ENCODE data around the gene HOMER2.
"Not testable (repeated sequence)": the region's sequence is repeated elsewhere in the genome, so short reads cannot be mapped to it uniquely, and the experiment has no call there.

HOMER2 gene

GRCh38 chr15:82952158-82953081, at the start of gene HOMER2:
Gene HOMER2 (minus strand): TSS chr15:82952720. CDS start chr15:82952535, 185 bp downstream.
- Mint-ChIP-seq H3K27me3 (peaks cover 3% of the 10 kb centered on the region), H3K27ac (no peak within 1 kb of the TSS), H3K4me1 (no peaks in the 10 kb centered on the region), H3K4me3 (peak within 1 kb of the TSS; percentile 63), H3K36me3 (no peaks in the 10 kb centered on the region), H3K9me3 (no peaks in the 10 kb centered on the region)
- DNase-seq (ENCODE audit: low spot score in 2 of 2) (peak in 1 of 2 donors; percentile 18), ATAC-seq (ENCODE audit: low read depth) (peak; percentile 80)

- H3K9me3 Mint-ChIP-seq; H3K36me3 Mint-ChIP-seq; ATAC-seq (ENCODE audit: low read depth): not testable (repeated sequence)
Measured at GRCh38 chr15:83000672-83001031, 48.1 kb upstream of the HOMER2 start.

GRCh38 chr15:82999905-83000671, 47.6 kb upstream of the HOMER2 start:
- Mint-ChIP-seq H3K27me3 (no peaks in the 10 kb centered on the region), H3K27ac (peak overlapping the region; percentile 62), H3K36me3 (no peaks in the 10 kb centered on the region), H3K4me1 (peaks cover 6% of the 10 kb centered on the region), H3K9me3 (no peaks in the 10 kb centered on the region), H3K4me3 (peak overlapping the region; percentile 63)
- ATAC-seq (ENCODE audit: low read depth) = peak; percentile 80
- DNase-seq (ENCODE audit: low spot score in 2 of 2) = peak; percentile 27 to 36

More at GRCh38 chr15:83000672-83001031, 48.1 kb upstream of the HOMER2 start:
- not testable (repeated sequence) for H3K4me3 Mint-ChIP-seq; H3K4me1 Mint-ChIP-seq; H3K27me3 Mint-ChIP-seq; DNase-seq (ENCODE audit: low spot score in 2 of 2)
- H3K27ac Mint-ChIP-seq = peak overlapping the region; percentile 62

- no peak overlapping the region for H3K27ac Mint-ChIP-seq
Measured at GRCh38 chr15:82999426-82999825, 46.9 kb upstream of the HOMER2 start.

GRCh38 chr15:82995938-82996337, 43.4 kb upstream of the HOMER2 start:
- no peaks in the 10 kb centered on the region for H3K27me3 Mint-ChIP-seq
- peaks cover 2% of the 10 kb centered on the region for H3K36me3 Mint-ChIP-seq
- H3K4me3 Mint-ChIP-seq = no peak overlapping the region
- H3K4me1 Mint-ChIP-seq = peaks cover 6% of the 10 kb centered on the region
- DNase-seq (ENCODE audit: low spot score in 2 of 2) = no peak
- no peak overlapping the region for H3K27ac Mint-ChIP-seq
- no peaks in the 10 kb centered on the region for H3K9me3 Mint-ChIP-seq
- ATAC-seq (ENCODE audit: low read depth) = no peak

More at GRCh38 chr15:82999426-82999825, 46.9 kb upstream of the HOMER2 start:
- DNase-seq (ENCODE audit: low spot score in 2 of 2) (no peak), ATAC-seq (ENCODE audit: low read depth) (no peak)
- H3K36me3 Mint-ChIP-seq = no peaks in the 10 kb centered on the region
- H3K9me3 Mint-ChIP-seq = no peaks in the 10 kb centered on the region
- peaks cover 6% of the 10 kb centered on the region for H3K4me1 Mint-ChIP-seq
- no peaks in the 10 kb centered on the region for H3K27me3 Mint-ChIP-seq
- H3K4me3 Mint-ChIP-seq = no peak overlapping the region

- Mint-ChIP-seq H3K27ac (no peak overlapping the region), H3K9me3 (no peaks in the 10 kb centered on the region), H3K4me3 (no peak overlapping the region), H3K27me3 (no peaks in the 10 kb centered on the region), H3K36me3 (peaks cover 6% of the 10 kb centered on the region), H3K4me1 (peaks cover 3% of the 10 kb centered on the region)
- ATAC-seq (ENCODE audit: low read depth) (no peak), DNase-seq (ENCODE audit: low spot score in 2 of 2) (no peak)
Measured at GRCh38 chr15:82995076-82995475, 42.6 kb upstream of the HOMER2 start.

GRCh38 chr15:82993144-82993543, 40.6 kb upstream of the HOMER2 start:
- H3K36me3 Mint-ChIP-seq = peaks cover 8% of the 10 kb centered on the region
- DNase-seq (ENCODE audit: low spot score in 2 of 2) = no peak
- H3K4me3 Mint-ChIP-seq = no peak overlapping the region
- no peak for ATAC-seq (ENCODE audit: low read depth)
- H3K9me3 Mint-ChIP-seq = no peaks in the 10 kb centered on the region
- H3K27ac Mint-ChIP-seq = no peak overlapping the region
- no peaks in the 10 kb centered on the region for H3K4me1 Mint-ChIP-seq
- no peaks in the 10 kb centered on the region for H3K27me3 Mint-ChIP-seq

- H3K27ac Mint-ChIP-seq = no peak overlapping the region
- no peak overlapping the region for H3K4me3 Mint-ChIP-seq
- no peaks in the 10 kb centered on the region for H3K9me3 Mint-ChIP-seq
- peaks cover 9% of the 10 kb centered on the region for H3K36me3 Mint-ChIP-seq
- no peaks in the 10 kb centered on the region for H3K27me3 Mint-ChIP-seq
- no peak for DNase-seq (ENCODE audit: low spot score in 2 of 2)
- no peaks in the 10 kb centered on the region for H3K4me1 Mint-ChIP-seq
- ATAC-seq (ENCODE audit: low read depth) = no peak
Measured at GRCh38 chr15:82992436-82992998, 40.0 kb upstream of the HOMER2 start.

- H3K27ac Mint-ChIP-seq = peak overlapping the region; percentile 97
- peaks cover 8% of the 10 kb centered on the region for H3K4me1 Mint-ChIP-seq
- H3K4me3 Mint-ChIP-seq = peak overlapping the region; percentile 98
- peaks cover 8% of the 10 kb centered on the region for H3K36me3 Mint-ChIP-seq
- peak; percentile 29 for ATAC-seq (ENCODE audit: low read depth)
- no peak for DNase-seq (ENCODE audit: low spot score in 2 of 2)
- H3K9me3 Mint-ChIP-seq = no peaks in the 10 kb centered on the region
- no peaks in the 10 kb centered on the region for H3K27me3 Mint-ChIP-seq
Measured at GRCh38 chr15:82986442-82986780, 33.9 kb upstream of the HOMER2 start.

GRCh38 chr15:82985688-82986441, 33.3 kb upstream of the HOMER2 start, which contains the start of gene RAMAC:
Gene RAMAC (plus strand): TSS chr15:82986210. CDS start chr15:82989019, 2,809 bp downstream.
- Mint-ChIP-seq H3K4me3 (peak within 1 kb of the TSS; percentile 98), H3K36me3 (peaks cover 8% of the 10 kb centered on the region), H3K9me3 (no peaks in the 10 kb centered on the region), H3K27me3 (no peaks in the 10 kb centered on the region), H3K4me1 (peaks cover 8% of the 10 kb centered on the region), H3K27ac (peak within 1 kb of the TSS; percentile 97)
- DNase-seq (ENCODE audit: low spot score in 2 of 2) (peak; percentile 79 to 91), ATAC-seq (ENCODE audit: low read depth) (peak; percentile 95)

GRCh38 chr15:82980981-82981380, 28.5 kb upstream of the HOMER2 start:
- Mint-ChIP-seq H3K9me3 (no peaks in the 10 kb centered on the region), H3K4me1 (peaks cover 7% of the 10 kb centered on the region), H3K27ac (no peak overlapping the region), H3K4me3 (no peak overlapping the region), H3K36me3 (peaks cover 3% of the 10 kb centered on the region), H3K27me3 (no peaks in the 10 kb centered on the region)
- ATAC-seq (ENCODE audit: low read depth) (no peak), DNase-seq (ENCODE audit: low spot score in 2 of 2) (no peak)

- DNase-seq (ENCODE audit: low spot score in 2 of 2) (no peak), ATAC-seq (ENCODE audit: low read depth) (no peak)
- H3K4me1 Mint-ChIP-seq = no peaks in the 10 kb centered on the region
- no peaks in the 10 kb centered on the region for H3K9me3 Mint-ChIP-seq
- peaks cover 3% of the 10 kb centered on the region for H3K36me3 Mint-ChIP-seq
- H3K27me3 Mint-ChIP-seq = no peaks in the 10 kb centered on the region
- H3K27ac Mint-ChIP-seq = no peak overlapping the region
- H3K4me3 Mint-ChIP-seq = no peak overlapping the region
Measured at GRCh38 chr15:82979726-82980125, 27.2 kb upstream of the HOMER2 start.

GRCh38 chr15:82978438-82978837, 25.9 kb upstream of the HOMER2 start:
- H3K4me3 Mint-ChIP-seq = no peak overlapping the region
- DNase-seq (ENCODE audit: low spot score in 2 of 2) = no peak

More at GRCh38 chr15:82978438-82978837, 25.9 kb upstream of the HOMER2 start:
- Mint-ChIP-seq H3K27ac (no peak overlapping the region), H3K36me3 (peaks cover 3% of the 10 kb centered on the region), H3K9me3 (no peaks in the 10 kb centered on the region), H3K4me1 (no peaks in the 10 kb centered on the region), H3K27me3 (no peaks in the 10 kb centered on the region)
- no peak for ATAC-seq (ENCODE audit: low read depth)

Measured in memory B cell (primary cell).